Activated T-helper 2 cell treated with anti-CD3 and anti-CD28 coated beads, Interferon-gamma antibody, Interleukin-2, Interleukin-4, amounts not matched to agents 10 μg/mL and 5 μg/mL and 100 μg/mL, durations not matched to agents 14 hours and 24 hours and 36 hours (primary cell): ENCODE results near the gene HERC3. TPM values are rescaled to one million over a fixed set of nuclear protein-coding genes. Genes with fewer than 3 reads are reported as not detected.

Experiments used
- DNase-seq: peaks from one replicate; pipeline ENCODE4 v3.0.0; 2021; ENCODE audit warnings: low spot score
- H3K27ac Mint-ChIP-seq: one replicate; pipeline ENCODE4 v1.8.0; 2021; ENCODE audit warnings: mixed read lengths
- H3K27me3 Mint-ChIP-seq: one replicate; pipeline ENCODE4 v1.8.0; 2021; ENCODE audit warnings: low read depth, mixed read lengths
- H3K36me3 Mint-ChIP-seq: one replicate; pipeline ENCODE4 v1.8.0; 2021; ENCODE audit warnings: low read depth, mixed read lengths
- H3K4me1 Mint-ChIP-seq: one replicate; pipeline ENCODE4 v1.8.0; 2021; ENCODE audit warnings: low read depth, mixed read lengths
- H3K4me3 Mint-ChIP-seq: one replicate; pipeline ENCODE4 v1.8.0; 2021; ENCODE audit warnings: low read depth, mild to moderate bottlenecking, moderate library complexity, mixed read lengths
- H3K9me3 Mint-ChIP-seq: one replicate; pipeline ENCODE4 v1.8.0; 2021; ENCODE audit warnings: mixed read lengths
- intact Hi-C: fragments of 100-400 bp; cut with micrococcal nuclease; formaldehyde crosslinking; loops from one replicate; pipeline ENCODE4 v1.15.1; 2023
- total RNA-seq: library from RNA; stranded (reverse); gene quantifications from 2 replicates; pipeline ENCODE4 v1.2.3, GENCODE V29; 2022

The HERC3 gene
- 18.9 and 22.1 TPM in 2 replicates for total RNA-seq

DNA sequence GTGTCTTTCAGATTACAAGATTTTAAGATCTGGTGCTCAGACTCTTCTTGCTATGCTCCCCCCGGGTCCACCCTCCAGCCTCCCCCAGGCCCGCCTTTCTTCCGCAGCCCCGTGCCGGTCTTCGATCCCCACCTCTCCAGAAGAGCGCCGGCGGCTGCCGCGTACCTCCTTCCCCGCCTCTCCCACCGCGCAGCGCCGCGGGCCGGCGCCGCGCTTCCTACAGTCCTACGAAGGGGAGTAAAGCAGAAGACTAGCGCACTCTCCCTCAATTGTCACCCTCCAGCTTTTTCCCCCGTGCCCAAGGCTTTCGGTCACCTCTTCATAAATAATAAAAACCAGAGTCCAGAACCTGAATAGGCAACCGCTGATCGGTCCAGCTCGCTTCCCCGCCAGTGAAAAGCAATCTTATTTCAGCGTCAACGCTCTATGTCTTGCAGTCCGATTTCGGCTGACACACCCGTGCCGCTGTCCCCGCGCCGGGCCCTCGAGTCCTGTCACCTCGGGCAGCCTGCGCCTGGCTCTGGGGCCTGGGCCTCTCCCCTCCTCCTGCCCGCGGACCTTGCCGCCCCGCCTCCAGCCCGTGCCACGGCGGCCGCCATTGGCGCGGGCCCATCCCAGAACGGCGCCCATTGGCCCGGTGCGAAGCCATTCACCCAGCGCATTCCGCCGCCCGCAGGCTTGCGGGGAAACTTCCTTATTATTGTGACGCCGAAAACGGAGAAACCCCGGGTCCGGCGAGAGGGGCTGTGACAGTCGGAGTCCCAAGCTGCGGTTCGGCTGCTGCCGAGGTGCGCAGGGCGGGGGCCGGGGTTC, at the start of gene HERC3:
Gene HERC3, plus strand, starts transcription at position 694 of the 813 bp plus-strand sequence. CDS start 13,344 bp downstream, outside the sequence.
- Mint-ChIP-seq H3K36me3 (peaks cover 24% of the 10 kb centered on the region), H3K4me1 (peaks cover 30% of the 10 kb centered on the region), H3K27me3 (peaks cover 23% of the 10 kb centered on the region), H3K9me3 (no peaks in the 10 kb centered on the region), H3K4me3 (peak within 1 kb of the TSS; percentile 86), H3K27ac (peak within 1 kb of the TSS; percentile 63)
- intact Hi-C loops = loop anchor here (1.0 to 10.0 kb wide), 7 partner anchors 21 to 587 kb away; partner anchors contain the start of genes NAP1L5, PKD2 and TIGD2
- peak; percentile 87 for DNase-seq

DNA sequence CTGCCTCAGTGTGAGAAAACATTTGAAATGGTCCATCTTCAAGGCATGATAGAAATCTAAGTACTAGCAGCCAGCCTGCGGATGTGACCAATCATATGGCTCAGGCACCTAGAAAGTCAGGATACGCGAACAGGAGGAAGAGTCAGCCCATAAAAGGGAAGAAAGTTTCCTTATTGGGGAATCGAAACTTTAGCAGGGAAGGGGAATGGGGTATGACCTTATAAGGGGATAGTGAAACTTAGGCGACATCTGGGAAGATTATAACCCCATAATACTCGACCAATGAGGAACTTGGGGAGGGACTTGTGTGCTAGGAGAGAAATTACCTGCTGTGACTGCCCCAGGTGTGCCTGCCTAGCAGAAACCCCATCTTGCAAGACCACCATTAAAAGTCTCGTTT, 42.5 kb upstream of the HERC3 start:
- Mint-ChIP-seq H3K4me3 (no peak overlapping the region), H3K27me3 (peaks cover 6% of the 10 kb centered on the region), H3K27ac (no peak overlapping the region), H3K9me3 (no peaks in the 10 kb centered on the region), H3K36me3 (no peaks in the 10 kb centered on the region), H3K4me1 (no peaks in the 10 kb centered on the region)
- intact Hi-C loops = no loop called here
- no peak for DNase-seq

DNA sequence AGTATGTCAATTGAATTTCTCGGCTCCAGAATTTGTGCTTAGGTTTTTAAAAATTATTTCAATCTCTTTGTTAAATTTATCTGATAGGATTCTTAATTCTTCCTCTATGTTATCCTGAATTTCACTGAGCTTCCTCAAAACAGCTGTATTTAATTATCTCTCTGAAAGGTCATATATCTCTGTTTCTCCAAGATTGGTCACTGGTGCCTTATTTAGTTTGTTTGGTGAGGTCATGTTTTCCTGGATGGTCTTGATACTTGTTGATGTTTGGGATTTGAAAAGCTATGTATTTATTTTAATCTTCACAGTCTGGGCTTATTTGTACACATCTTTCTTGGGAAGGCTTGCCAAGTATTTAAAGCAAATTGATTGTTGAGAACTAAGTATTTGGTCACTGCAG, 24.7 kb upstream of the HERC3 start:
- H3K9me3 Mint-ChIP-seq = no peaks in the 10 kb centered on the region
- H3K4me1 Mint-ChIP-seq = no peaks in the 10 kb centered on the region
- H3K27me3 Mint-ChIP-seq = peaks cover 25% of the 10 kb centered on the region
- DNase-seq = no peak
- H3K4me3 Mint-ChIP-seq = no peak overlapping the region
- intact Hi-C loops = no loop called here
- no peaks in the 10 kb centered on the region for H3K36me3 Mint-ChIP-seq
- no peak overlapping the region for H3K27ac Mint-ChIP-seq

GRCh38 chr4:88570001-88570400, 22.3 kb upstream of the HERC3 start:
- Mint-ChIP-seq H3K9me3 (no peaks in the 10 kb centered on the region), H3K36me3 (no peaks in the 10 kb centered on the region), H3K4me3 (no peak overlapping the region), H3K27me3 (peaks cover 17% of the 10 kb centered on the region), H3K27ac (no peak overlapping the region), H3K4me1 (no peaks in the 10 kb centered on the region)
- no peak for DNase-seq
- intact Hi-C loops = no loop called here

- no peak for DNase-seq
- Mint-ChIP-seq H3K27ac (no peak overlapping the region), H3K36me3 (no peaks in the 10 kb centered on the region), H3K4me3 (no peak overlapping the region), H3K4me1 (no peaks in the 10 kb centered on the region), H3K9me3 (no peaks in the 10 kb centered on the region), H3K27me3 (peaks cover 14% of the 10 kb centered on the region)
- intact Hi-C loops = no loop called here
These were observed 18.9 kb upstream of the HERC3 start for GRCh38 chr4:88573276-88573980.

GRCh38 chr4:88573995-88574394, 18.3 kb upstream of the HERC3 start:
- Mint-ChIP-seq H3K27ac (no peak overlapping the region), H3K9me3 (no peaks in the 10 kb centered on the region), H3K36me3 (no peaks in the 10 kb centered on the region), H3K27me3 (peaks cover 14% of the 10 kb centered on the region), H3K4me1 (no peaks in the 10 kb centered on the region), H3K4me3 (no peak overlapping the region)
- no peak for DNase-seq
- intact Hi-C loops = no loop called here

- intact Hi-C loops = no loop called here
- no peak for DNase-seq
- Mint-ChIP-seq H3K4me1 (no peaks in the 10 kb centered on the region), H3K27ac (no peak overlapping the region), H3K36me3 (no peaks in the 10 kb centered on the region), H3K27me3 (peaks cover 17% of the 10 kb centered on the region), H3K9me3 (no peaks in the 10 kb centered on the region), H3K4me3 (no peak overlapping the region)
These were observed 17.1 kb upstream of the HERC3 start for GRCh38 chr4:88575186-88575585.

DNA sequence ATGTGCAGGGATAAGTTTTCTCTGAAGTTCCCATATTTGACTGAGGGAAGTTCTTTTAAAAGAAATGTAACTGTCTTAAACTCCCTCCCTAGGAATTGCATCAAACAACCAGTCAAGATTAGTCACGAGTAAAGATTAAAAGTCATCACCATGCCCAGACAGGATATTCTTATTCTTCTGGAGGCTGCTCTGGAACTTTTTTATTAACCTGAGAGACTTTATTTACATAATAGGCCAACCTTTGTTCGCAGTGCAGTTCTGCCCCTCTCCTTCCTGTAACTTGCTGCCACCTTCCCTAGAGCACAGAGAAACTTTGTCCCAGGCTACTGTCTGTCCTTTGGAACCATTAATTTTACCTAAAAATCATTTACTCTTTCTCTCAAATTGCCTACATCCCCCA, 9.8 kb upstream of the HERC3 start:
- no peak overlapping the region for H3K4me3 Mint-ChIP-seq
- no peaks in the 10 kb centered on the region for H3K36me3 Mint-ChIP-seq
- no peak overlapping the region for H3K27ac Mint-ChIP-seq
- no peaks in the 10 kb centered on the region for H3K4me1 Mint-ChIP-seq
- peaks cover 4% of the 10 kb centered on the region for H3K9me3 Mint-ChIP-seq
- intact Hi-C loops = no loop called here
- peaks cover 4% of the 10 kb centered on the region for H3K27me3 Mint-ChIP-seq
- DNase-seq = no peak

DNA sequence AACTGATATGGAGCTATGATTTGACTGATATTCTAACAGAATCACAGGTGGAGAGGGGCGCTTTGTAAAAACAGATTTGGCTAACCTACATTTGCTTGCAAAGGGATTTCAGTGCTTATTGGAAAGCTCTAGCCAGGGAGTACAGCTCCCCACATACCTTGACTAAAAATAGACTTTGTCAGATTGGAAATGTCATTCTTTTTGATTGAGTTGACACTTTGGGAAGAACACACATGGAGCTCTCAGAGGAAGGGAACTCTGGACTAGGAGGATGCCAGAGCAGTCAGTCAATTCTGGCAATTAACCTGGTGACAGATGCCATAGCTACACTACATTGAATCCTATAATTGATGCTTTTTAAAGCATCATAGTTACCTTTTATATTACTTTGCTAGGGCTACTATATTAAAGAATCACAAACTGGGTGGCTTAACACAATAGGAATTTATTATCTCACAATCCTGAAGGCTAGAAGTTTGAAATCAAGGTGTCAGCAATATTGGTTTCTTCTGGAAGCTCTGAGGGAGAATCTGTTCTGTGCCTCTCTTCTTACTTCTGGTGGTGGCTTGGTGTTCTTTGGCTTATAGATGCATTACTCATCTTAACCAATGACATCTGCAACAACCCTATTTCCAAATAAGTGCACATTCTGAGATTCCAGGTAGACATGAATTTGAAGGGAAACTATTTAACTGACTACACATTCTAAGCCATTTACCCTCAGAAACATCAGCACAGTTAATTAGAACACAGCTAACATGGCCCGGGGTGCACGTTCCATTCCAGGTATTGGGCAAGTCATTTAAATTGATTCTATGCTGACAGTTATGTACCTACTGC, 8.4 kb upstream of the HERC3 start:
- Mint-ChIP-seq H3K4me1 (no peaks in the 10 kb centered on the region), H3K9me3 (peaks cover 4% of the 10 kb centered on the region), H3K4me3 (no peak overlapping the region), H3K27me3 (peaks cover 8% of the 10 kb centered on the region), H3K36me3 (no peaks in the 10 kb centered on the region), H3K27ac (no peak overlapping the region)
- intact Hi-C loops = no loop called here
- no peak for DNase-seq

GRCh38 chr4:88584471-88584900, 7.8 kb upstream of the HERC3 start:
- no peaks in the 10 kb centered on the region for H3K36me3 Mint-ChIP-seq
- H3K27me3 Mint-ChIP-seq = peaks cover 9% of the 10 kb centered on the region
- no peak overlapping the region for H3K27ac Mint-ChIP-seq
- intact Hi-C loops = no loop called here
- H3K4me3 Mint-ChIP-seq = no peak overlapping the region
- no peaks in the 10 kb centered on the region for H3K4me1 Mint-ChIP-seq
- H3K9me3 Mint-ChIP-seq = peaks cover 4% of the 10 kb centered on the region
- no peak for DNase-seq

GRCh38 chr4:88585917-88586316, 6.4 kb upstream of the HERC3 start:
- Mint-ChIP-seq H3K9me3 (peaks cover 4% of the 10 kb centered on the region), H3K27ac (no peak overlapping the region), H3K27me3 (peaks cover 17% of the 10 kb centered on the region), H3K4me1 (no peaks in the 10 kb centered on the region), H3K4me3 (no peak overlapping the region), H3K36me3 (no peaks in the 10 kb centered on the region)
- intact Hi-C loops = no loop called here
- DNase-seq = no peak

DNA sequence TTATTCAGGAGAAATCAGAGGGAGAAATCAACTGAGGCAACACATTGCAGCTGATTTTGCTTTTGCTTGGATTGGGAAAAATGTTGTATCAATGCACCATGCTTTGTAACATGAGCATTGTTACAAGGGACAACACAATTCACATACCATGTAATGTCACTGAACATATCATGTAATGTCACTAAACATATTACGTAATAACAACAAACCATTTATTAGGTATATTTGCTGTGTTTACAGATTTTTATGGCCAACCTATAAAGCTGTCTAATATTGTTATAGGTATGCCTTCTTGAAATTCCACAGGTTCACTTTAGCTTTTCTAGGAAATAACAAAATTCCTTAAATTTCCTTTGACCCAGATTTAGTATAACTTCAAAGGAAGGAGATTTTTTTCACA, 5.0 kb upstream of the HERC3 start:
- H3K4me3 Mint-ChIP-seq = no peak overlapping the region
- peaks cover 4% of the 10 kb centered on the region for H3K9me3 Mint-ChIP-seq
- DNase-seq = no peak
- peaks cover 6% of the 10 kb centered on the region for H3K4me1 Mint-ChIP-seq
- no peak overlapping the region for H3K27ac Mint-ChIP-seq
- intact Hi-C loops = no loop called here
- H3K27me3 Mint-ChIP-seq = peaks cover 24% of the 10 kb centered on the region
- H3K36me3 Mint-ChIP-seq = no peaks in the 10 kb centered on the region
